GM12874 (cell line): ENCODE measurements around the gene TOE1.
A peak's percentile ranks its signal among the peaks of the same experiment; 100 is the strongest.

Experiments
- TF ChIP-seq, protein P1 (sequence below): IDR thresholded peaks from 2 replicates; pipeline ENCODE4 v1.5.1; 2011; ENCODE audit warnings: low read depth, mild to moderate bottlenecking, control low read depth, low read length, moderate library complexity; ENCODE audit not compliant: insufficient read depth

TOE1 gene

DNA sequence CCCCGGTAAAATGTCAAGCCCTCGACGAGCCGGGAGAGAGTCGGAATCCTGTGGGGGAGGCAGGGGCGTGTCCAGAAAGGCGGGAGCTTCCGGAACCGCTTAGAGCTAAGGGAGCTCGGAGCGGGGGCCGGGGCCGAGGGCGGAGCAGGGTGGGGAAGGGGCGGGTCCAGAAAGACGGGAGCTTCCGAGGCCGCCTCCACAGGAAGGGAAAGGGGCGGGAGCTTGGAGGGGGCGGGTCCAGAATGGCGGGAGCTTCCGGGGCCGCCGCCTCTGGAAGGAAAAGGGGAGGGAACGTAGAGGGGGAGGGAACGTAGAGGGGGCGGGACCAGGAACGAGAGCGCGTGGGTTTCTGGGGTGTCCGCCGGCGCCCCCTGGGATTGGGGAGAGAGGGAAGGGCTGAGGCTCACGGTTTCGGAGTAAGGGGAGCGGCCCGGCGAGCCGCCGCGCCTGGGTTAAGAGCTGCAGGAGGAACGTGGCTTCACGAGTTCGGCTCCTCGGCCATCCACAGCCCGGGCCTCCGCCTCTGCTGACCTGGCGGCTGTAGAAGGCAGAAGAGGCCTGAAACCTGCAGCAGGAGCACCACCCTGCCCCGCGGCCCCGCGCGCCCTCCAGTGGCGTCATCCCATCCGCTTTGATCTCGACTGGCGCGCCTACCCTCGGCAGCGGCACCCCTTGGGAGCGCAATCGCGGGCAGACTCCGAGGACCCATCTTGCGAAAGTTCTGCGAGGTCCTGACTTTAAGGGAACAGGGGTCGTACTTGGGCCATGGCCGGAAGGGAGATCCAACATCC lies 36.3 kb upstream of the TOE1 start:
- TF ChIP-seq, protein P1, sequence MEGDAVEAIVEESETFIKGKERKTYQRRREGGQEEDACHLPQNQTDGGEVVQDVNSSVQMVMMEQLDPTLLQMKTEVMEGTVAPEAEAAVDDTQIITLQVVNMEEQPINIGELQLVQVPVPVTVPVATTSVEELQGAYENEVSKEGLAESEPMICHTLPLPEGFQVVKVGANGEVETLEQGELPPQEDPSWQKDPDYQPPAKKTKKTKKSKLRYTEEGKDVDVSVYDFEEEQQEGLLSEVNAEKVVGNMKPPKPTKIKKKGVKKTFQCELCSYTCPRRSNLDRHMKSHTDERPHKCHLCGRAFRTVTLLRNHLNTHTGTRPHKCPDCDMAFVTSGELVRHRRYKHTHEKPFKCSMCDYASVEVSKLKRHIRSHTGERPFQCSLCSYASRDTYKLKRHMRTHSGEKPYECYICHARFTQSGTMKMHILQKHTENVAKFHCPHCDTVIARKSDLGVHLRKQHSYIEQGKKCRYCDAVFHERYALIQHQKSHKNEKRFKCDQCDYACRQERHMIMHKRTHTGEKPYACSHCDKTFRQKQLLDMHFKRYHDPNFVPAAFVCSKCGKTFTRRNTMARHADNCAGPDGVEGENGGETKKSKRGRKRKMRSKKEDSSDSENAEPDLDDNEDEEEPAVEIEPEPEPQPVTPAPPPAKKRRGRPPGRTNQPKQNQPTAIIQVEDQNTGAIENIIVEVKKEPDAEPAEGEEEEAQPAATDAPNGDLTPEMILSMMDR: peak; percentile 81

DNA sequence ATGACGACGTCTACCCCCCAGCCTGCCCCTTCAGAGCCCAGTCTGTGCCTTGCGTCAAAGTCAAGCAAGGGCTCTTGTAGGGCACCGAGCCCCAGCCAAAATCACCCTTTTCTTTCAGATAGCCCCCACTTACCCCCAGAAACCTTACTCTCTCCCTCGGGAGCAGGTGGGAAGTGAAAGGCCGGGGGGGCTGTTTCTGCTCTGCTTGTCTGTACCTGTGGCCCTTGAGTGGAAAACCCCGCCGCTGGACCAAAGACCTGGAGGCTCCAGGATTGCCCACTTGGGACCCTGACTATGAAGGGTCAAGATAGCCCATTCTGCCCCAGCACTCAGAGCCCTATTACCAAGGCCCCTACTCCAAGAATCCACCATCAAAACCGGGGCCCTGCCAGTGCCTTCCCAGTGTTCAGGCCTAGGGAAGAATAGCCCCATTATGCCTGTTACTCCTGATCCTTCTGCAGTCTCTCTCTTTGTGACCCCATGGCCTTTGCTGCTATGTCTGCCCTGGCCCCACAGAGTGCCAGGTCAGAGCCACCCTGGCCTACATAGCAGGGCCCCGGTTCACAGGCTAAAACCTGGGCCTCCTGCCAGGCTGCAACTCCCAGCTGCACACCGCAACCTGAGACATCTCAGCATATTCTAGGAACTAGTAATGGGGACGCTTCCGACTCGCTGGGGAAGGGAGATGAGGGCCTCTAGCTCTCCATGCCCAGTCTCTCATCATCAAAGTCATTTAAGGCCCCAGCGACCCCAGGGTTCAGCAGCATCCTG lies 35.5 kb upstream of the TOE1 start:
- TF ChIP-seq, protein P1: no peak

DNA sequence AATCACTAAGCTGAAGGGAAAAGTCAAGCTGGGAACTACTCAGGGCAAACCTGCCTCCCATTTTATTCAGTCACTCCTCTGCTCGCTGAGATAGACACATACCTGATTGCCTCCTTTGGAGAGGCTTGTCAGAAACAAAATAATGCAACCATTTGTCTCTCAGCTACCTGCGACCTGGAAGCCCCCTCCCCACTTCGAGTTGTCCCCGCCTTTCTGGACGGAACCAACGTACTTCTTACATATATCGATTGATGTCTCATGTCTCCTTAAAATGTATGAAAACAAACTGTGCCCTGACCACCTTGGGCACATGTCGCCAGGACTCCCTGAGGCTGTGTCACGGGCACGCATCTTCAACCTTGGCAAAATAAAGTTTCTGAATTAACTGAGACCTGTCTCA lies 34.7 kb upstream of the TOE1 start:
- TF ChIP-seq, protein P1: no peak

DNA sequence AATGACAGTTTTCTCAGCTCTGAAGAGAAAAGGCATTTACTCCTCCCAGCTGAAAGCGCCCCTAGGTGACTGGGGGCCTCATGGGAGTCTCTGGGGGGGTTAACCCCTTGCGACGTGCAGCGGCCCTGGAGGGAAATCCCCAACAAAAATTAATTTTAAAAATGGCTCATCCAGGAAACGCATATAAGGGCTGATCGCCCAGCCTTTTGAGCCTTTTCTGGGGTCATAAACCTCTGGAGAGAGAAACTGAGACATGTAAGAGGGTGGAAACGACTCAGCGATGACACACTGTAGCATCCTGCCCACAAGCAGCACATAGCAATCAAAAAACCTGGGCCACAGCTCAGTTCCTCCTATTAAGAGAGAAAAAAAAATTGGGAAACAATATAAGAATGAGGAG lies 33.7 kb upstream of the TOE1 start:
- TF ChIP-seq, protein P1: no peak

DNA sequence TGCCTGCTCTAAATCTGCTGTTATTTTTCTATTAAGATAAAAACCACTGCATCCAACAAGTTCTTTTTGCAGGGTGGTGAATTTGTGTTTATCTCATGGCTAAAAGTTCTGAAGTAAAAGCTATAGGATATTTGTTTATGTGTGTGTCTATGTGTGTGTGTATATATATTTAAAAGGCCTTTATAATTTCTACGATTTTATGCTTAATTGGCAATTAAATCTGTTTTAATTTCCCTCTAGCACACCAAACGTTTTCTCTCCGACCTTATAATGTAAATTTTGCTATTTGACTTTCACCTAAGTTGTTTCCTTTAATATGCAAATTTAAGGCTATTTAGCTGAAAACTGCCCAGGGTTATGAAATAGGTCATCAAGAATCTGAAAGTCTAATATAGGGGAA lies 33.1 kb upstream of the TOE1 start:
- TF ChIP-seq, protein P1: no peak

DNA sequence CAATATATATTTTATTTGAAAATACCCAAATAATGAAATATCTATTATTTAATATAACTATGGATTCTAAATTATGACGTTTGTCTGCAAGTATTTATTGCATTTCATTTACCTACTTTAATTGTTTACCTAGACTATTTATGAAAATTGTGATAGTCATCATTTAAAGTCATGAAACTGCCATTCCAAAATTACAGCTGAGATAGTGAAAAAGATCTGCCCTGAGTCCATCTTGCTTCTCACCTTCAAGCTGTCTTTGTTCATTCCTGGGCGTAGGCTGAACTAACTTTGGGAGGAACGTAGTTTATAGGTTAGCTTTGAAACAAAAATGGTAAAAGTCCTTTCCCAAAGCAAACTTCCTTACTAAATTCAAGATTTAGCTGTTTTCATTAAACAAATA lies 25.7 kb upstream of the TOE1 start:
- TF ChIP-seq, protein P1: no peak

DNA sequence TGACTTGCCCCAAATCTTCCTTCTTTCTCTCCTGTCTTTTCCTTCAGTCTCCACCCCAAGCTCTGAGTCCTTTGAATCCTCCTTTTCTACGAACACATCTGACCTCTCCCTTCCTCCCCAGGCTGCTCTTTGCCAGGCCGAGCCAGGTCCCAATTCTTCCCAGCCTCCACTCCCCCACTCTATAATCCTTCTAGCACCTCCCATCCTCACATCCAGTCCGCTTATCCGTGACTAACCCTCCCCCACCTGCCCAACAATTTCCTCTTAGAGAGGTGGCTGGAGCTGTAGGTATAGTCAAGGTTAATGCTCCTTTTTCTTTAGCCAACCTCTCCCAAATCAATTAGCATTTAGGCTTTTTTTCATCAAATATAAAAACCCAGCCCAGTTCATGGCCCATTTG lies 22.8 kb upstream of the TOE1 start:
- TF ChIP-seq, protein P1: no peak
